Measurements from ENCODE around the gene ATF7. TPM values are rescaled to one million over a fixed set of nuclear protein-coding genes. Genes with fewer than 3 reads are reported as not detected.

ATF7 gene
- total and polyA plus RNA-seq, 9 of the 15 experiments (the other 6 are each of a cell fraction or from before 2014, with no cell fraction given) = 10.6 to 30.4 (median 20.7) TPM

DNA sequence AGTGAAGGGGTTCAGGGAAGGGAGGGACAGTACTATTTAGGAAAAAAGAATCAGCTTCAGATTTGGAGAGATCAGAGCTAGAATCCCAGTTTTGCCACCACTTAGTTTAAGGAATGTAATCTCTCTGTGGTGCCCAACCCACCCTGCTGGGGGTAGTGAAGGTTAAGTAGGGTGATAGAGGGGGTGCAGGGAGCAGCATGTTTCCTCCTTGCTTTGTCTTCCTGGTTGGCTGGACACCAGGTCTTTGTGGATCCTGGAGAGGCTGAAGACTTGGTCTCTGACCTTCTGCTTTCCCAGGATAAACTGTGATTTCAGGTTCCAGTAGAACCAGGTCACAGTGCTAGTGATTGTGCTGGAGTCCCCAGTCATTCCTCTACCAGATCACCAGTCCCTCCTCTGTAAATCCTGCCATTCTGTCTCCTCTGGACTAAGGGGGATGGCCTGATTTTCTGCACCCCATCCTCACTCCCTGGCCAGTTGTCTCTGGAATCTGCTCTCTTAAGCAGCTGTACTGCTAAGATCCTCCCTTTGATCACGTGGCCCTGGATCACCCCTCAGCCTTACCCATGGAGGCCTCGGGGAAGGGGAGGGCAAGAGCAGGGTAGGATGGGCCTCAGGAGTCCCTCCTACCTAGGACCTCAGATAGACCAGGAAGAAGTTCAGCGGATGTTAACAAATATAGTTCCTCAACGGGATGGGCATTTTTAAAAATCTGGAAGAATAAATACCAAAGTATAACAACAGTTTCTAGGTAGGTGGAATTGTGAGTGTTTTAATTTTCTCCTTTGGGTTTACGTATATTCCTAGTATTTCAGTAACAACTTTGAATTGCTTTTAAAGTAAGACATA, 130.1 kb downstream of the ATF7 start (continued):
- TF ChIP-seq, protein P1, sequence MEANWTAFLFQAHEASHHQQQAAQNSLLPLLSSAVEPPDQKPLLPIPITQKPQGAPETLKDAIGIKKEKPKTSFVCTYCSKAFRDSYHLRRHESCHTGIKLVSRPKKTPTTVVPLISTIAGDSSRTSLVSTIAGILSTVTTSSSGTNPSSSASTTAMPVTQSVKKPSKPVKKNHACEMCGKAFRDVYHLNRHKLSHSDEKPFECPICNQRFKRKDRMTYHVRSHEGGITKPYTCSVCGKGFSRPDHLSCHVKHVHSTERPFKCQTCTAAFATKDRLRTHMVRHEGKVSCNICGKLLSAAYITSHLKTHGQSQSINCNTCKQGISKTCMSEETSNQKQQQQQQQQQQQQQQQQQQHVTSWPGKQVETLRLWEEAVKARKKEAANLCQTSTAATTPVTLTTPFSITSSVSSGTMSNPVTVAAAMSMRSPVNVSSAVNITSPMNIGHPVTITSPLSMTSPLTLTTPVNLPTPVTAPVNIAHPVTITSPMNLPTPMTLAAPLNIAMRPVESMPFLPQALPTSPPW (CRISPR knock-in tag; IDR thresholded peaks at IDR 0.05) = peak; percentile 54
- TF ChIP-seq, protein P2, sequence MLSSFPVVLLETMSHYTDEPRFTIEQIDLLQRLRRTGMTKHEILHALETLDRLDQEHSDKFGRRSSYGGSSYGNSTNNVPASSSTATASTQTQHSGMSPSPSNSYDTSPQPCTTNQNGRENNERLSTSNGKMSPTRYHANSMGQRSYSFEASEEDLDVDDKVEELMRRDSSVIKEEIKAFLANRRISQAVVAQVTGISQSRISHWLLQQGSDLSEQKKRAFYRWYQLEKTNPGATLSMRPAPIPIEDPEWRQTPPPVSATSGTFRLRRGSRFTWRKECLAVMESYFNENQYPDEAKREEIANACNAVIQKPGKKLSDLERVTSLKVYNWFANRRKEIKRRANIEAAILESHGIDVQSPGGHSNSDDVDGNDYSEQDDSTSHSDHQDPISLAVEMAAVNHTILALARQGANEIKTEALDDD (IDR thresholded peaks at IDR 0.05) = peak; percentile 54
- TF ChIP-seq ATF7 (IDR thresholded peaks at IDR 0.05) (0 out of 2 replicates have a peak, but pooled peaks have one; percentile 14), RCOR1 (IDR thresholded peaks at IDR 0.05; ENCODE audit: borderline replicate concordance in 1 of 2, low read depth in 2 of 2, low read length in 2 of 2) (peak in 1 of 2 experiments; percentile 21; a peak in 1 of 4 replicates), ARID2 (IDR thresholded peaks at IDR 0.05) (no peak), EP400 (IDR thresholded peaks at IDR 0.05) (0 out of 2 replicates have a peak, but pooled peaks have one; percentile 15), ZNF354B (CRISPR knock-in tag; IDR thresholded peaks at IDR 0.05) (no peak), KDM1A (IDR thresholded peaks at IDR 0.05) (peak in 1 of 2 experiments; percentile 20; a peak in 2 of 4 replicates), ELF1 (tag; IDR thresholded peaks at IDR 0.05) (0 out of 2 replicates have a peak, but pooled peaks have one; percentile 33), ZNF408 (CRISPR knock-in tag; IDR thresholded peaks at IDR 0.05; ENCODE audit: low read depth) (no peak)

Data from K562 (cell line).